HT1080 (cell line): ENCODE data around the gene SARDH. TPM values are rescaled to one million over a fixed set of nuclear protein-coding genes. Genes with fewer than 3 reads are reported as not detected.

Experiments
- DNase-seq: peaks from one replicate; pipeline ENCODE4 v3.0.0-alpha.2; 2015; ENCODE audit warnings: low read depth
- total RNA-seq: library from RNA; depleted of rRNA; stranded (reverse); fragments of >200 nt; shearing (Covaris generic); gene quantifications from 2 replicates; pipeline ENCODE4 v1.2.3, GENCODE V29; 2014

Gene SARDH
- total RNA-seq, 1 experiment from 2014 or later = 0.05 TPM

GRCh38 chr9:133672503-133673257 is 65.5 kb downstream of the SARDH start:
- DNase-seq = no peak

- no peak for DNase-seq
Measured at GRCh38 chr9:133671371-133671770, 66.8 kb downstream of the SARDH start.

- no peak for DNase-seq
Measured at GRCh38 chr9:133670466-133670865, 67.7 kb downstream of the SARDH start.

GRCh38 chr9:133669182-133669801 is 68.9 kb downstream of the SARDH start:
- no peak for DNase-seq

GRCh38 chr9:133667759-133668450 is 70.2 kb downstream of the SARDH start:
- DNase-seq = no peak

- no peak for DNase-seq
Measured at GRCh38 chr9:133666845-133667244, 71.3 kb downstream of the SARDH start.

- no peak for DNase-seq
Measured at GRCh38 chr9:133666387-133666786, 71.8 kb downstream of the SARDH start.

GRCh38 chr9:133665535-133665934 is 72.6 kb downstream of the SARDH start:
- no peak for DNase-seq

- DNase-seq = no peak
Measured at GRCh38 chr9:133665096-133665495, 73.1 kb downstream of the SARDH start.

- DNase-seq = no peak
Measured at GRCh38 chr9:133664173-133665050, 73.7 kb downstream of the SARDH start.

GRCh38 chr9:133661846-133662540 is 76.2 kb downstream of the SARDH start:
- no peak for DNase-seq

- DNase-seq = no peak
Measured at GRCh38 chr9:133659516-133659915, 78.6 kb downstream of the SARDH start.

GRCh38 chr9:133658442-133659431 is 79.4 kb downstream of the SARDH start:
- no peak for DNase-seq

- no peak for DNase-seq
Measured at GRCh38 chr9:133657120-133657661, 81.0 kb downstream of the SARDH start.

- DNase-seq = no peak
Measured at GRCh38 chr9:133656211-133657119, 81.7 kb downstream of the SARDH start.

- DNase-seq = no peak
Measured at GRCh38 chr9:133655701-133656100, 82.5 kb downstream of the SARDH start.

GRCh38 chr9:133654736-133655657 is 83.2 kb downstream of the SARDH start:
- no peak for DNase-seq
